HCT116 (cell line): ENCODE measurements around the gene FAM131C. TPM values are rescaled to one million over a fixed set of nuclear protein-coding genes. Genes with fewer than 3 reads are reported as not detected.

Experiments
- ATAC-seq: fragments of 200-7000 bp; cut with Tn5 transposase; 2 replicates; pipeline ENCODE4 v1.9.1; 2020; ENCODE audit warnings: mild to moderate bottlenecking, moderate library complexity
- BruUV-seq: library from RNA; stranded (reverse); fragments of 400-500 nt; replicated peaks from 2 replicates; lab custom pipeline; 2021; lab: Mats Ljungman, UMichigan
- CTCF ChIA-PET: fragments of 300-600 bp; sonication (Branson Sonifier 250); formaldehyde crosslinking; loops from one replicate; lab custom pipeline; 2021; ENCODE audit warnings: antibody characterized with exemption; lab: Charles Lee
- POLR2A ChIA-PET: fragments of 300-600, 350-600 bp; sonication (Branson Sonifier 250); formaldehyde crosslinking; loops from one replicate; lab custom pipeline; 2021; ENCODE audit warnings: antibody characterized with exemption; lab: Charles Lee
- RAD21 ChIA-PET, 2 experiments: fragments of 300-600 bp; sonication (Branson Sonifier 250); formaldehyde crosslinking; loops; one replicate each; lab custom pipeline; 2023; ENCODE audit warnings: low total read pairs in 2 of 2; ENCODE audit not compliant: uncharacterized antibody in 2 of 2, unreplicated experiment in 2 of 2, low non-redundant PET in 1 of 2; lab: Charles Lee
- DNase-seq: peaks from one replicate; pipeline ENCODE4 v3.0.0-alpha.2; 2010; ENCODE audit warnings: low read depth, low spot score
- H2AFZ ChIP-seq: fragments of 200-600 bp; shearing (Covaris generic), sonication (generic); 2 replicates; pipeline ENCODE4 v1.6.1; 2017; ENCODE audit warnings: low read depth, mixed run types, mixed read lengths, antibody characterized with exemption, low read length; ENCODE audit not compliant: poor library complexity, severe bottlenecking
- H3K27ac ChIP-seq: 2 replicates; pipeline ENCODE4 v1.5.1; 2012; ENCODE audit warnings: low read depth, low read length
- H3K27me3 ChIP-seq: fragments of 200-600 bp; sonication (generic); 2 replicates; pipeline ENCODE4 v1.6.1; 2016; ENCODE audit warnings: mixed run types, low read length, mixed read lengths; ENCODE audit not compliant: insufficient read depth
- H3K36me3 ChIP-seq, 2 experiments: fragments of 200-500 bp in 1 of 2; fragments of 200-600 bp in 1 of 2; sonication (Bioruptor generic) in 1 of 2; sonication (generic) in 1 of 2; 2 replicates each; pipeline versions ENCODE4 v1.5.1 to v1.6.1; 2014 to 2016; ENCODE audit warnings: low read length in 2 of 2, inconsistent platforms in 1 of 2, mixed read lengths in 1 of 2, mixed run types in 1 of 2; ENCODE audit not compliant: insufficient read depth in 2 of 2, control insufficient read depth in 1 of 2
- H3K4me1 ChIP-seq, 2 experiments: fragments of 200-600 bp in 1 of 2; sonication (generic) in 1 of 2; 2 replicates each; pipeline versions ENCODE4 v1.5.1 to v1.6.1; 2012 to 2017; ENCODE audit warnings: low read length in 2 of 2, inconsistent platforms in 1 of 2, mild to moderate bottlenecking in 1 of 2, mixed read lengths in 1 of 2, mixed run types in 1 of 2, moderate library complexity in 1 of 2; ENCODE audit not compliant: insufficient read depth in 2 of 2, control insufficient read depth in 1 of 2
- H3K4me2 ChIP-seq: fragments of 200-600 bp; sonication (generic); 2 replicates; pipeline ENCODE4 v1.6.1; 2017; ENCODE audit warnings: mixed run types, low read length, mixed read lengths
- H3K4me3 ChIP-seq, 2 experiments: fragments of 200-600 bp in 1 of 2; sonication (generic) in 1 of 2; replicated peaks in 1 of 2; 2 replicates each; pipeline ENCODE4 v1.5.1; 2011 to 2016; ENCODE audit warnings: low read length in 2 of 2, control low read depth in 1 of 2, low read depth in 1 of 2, mild to moderate bottlenecking in 1 of 2, mixed read lengths in 1 of 2, mixed run types in 1 of 2
- H3K79me2 ChIP-seq: fragments of 200-600 bp; sonication (generic); 2 replicates; pipeline ENCODE4 v1.6.1; 2017; ENCODE audit warnings: mild to moderate bottlenecking, mixed run types, low read length, moderate library complexity, mixed read lengths; ENCODE audit not compliant: insufficient read depth
- H3K9ac ChIP-seq: fragments of 200-600 bp; sonication (generic); 2 replicates; pipeline ENCODE4 v1.6.1; 2016; ENCODE audit warnings: low read length, mixed read lengths
- H3K9me2 ChIP-seq: fragments of 200-600 bp; sonication (generic), shearing (Covaris generic); 2 replicates; pipeline ENCODE4 v1.6.1; 2017; ENCODE audit warnings: mixed run types, mild to moderate bottlenecking, moderate library complexity; ENCODE audit not compliant: insufficient read depth
- H3K9me3 ChIP-seq, 2 experiments: fragments of 200-500 bp in 1 of 2; fragments of 200-600 bp in 1 of 2; sonication (Bioruptor generic) in 1 of 2; sonication (generic) in 1 of 2; 2 replicates each; pipeline ENCODE4 v1.6.1; 2014 to 2017; ENCODE audit warnings: low read length in 2 of 2, mixed read lengths in 2 of 2, inconsistent platforms in 1 of 2, low read depth in 1 of 2, mild to moderate bottlenecking in 1 of 2, mixed run types in 1 of 2, moderate library complexity in 1 of 2; ENCODE audit not compliant: control insufficient read depth in 1 of 2, insufficient read depth in 1 of 2
- H4K20me1 ChIP-seq: fragments of 200-600 bp; sonication (generic), shearing (Covaris generic); 2 replicates; pipeline ENCODE4 v1.6.1; 2017; ENCODE audit warnings: mixed run types, mild to moderate bottlenecking, moderate library complexity; ENCODE audit not compliant: insufficient read depth
- CBX3 ChIP-seq: IDR thresholded peaks from 2 replicates; pipeline ENCODE4 v1.6.1; 2012; ENCODE audit warnings: low read depth
- CEBPB ChIP-seq: IDR thresholded peaks from 2 replicates; pipeline ENCODE4 v1.6.1; 2012; ENCODE audit warnings: low read depth
- EZH2 ChIP-seq: fragments of 200-600 bp; sonication (generic); IDR thresholded peaks from 2 replicates; pipeline ENCODE4 v1.6.1; 2017; ENCODE audit warnings: antibody characterized with exemption, mixed run types
- EZH2phosphoT487 ChIP-seq: fragments of 200-600 bp; IDR thresholded peaks from 2 replicates; pipeline ENCODE4 v1.6.1; 2018; ENCODE audit warnings: antibody characterized with exemption, borderline replicate concordance
- FOSL1 ChIP-seq: IDR thresholded peaks from 2 replicates; pipeline ENCODE4 v1.6.1; 2012; ENCODE audit warnings: low read depth
- JUND ChIP-seq: IDR thresholded peaks from 2 replicates; pipeline ENCODE4 v1.6.1; 2012
- RAD21 ChIP-seq: IDR thresholded peaks from 2 replicates; pipeline ENCODE4 v1.6.1; 2012; ENCODE audit warnings: low read depth, mild to moderate bottlenecking
- SIN3A ChIP-seq: IDR thresholded peaks from 2 replicates; pipeline ENCODE4 v1.6.1; 2012; ENCODE audit warnings: low read depth
- SP1 ChIP-seq: IDR thresholded peaks from 2 replicates; pipeline ENCODE4 v1.6.1; 2012; ENCODE audit warnings: low read depth
- SRF ChIP-seq: IDR thresholded peaks from 2 replicates; pipeline ENCODE4 v1.6.1; 2012; ENCODE audit warnings: low read depth
- YY1 ChIP-seq: IDR thresholded peaks from 2 replicates; pipeline ENCODE4 v1.6.1; 2011; ENCODE audit warnings: low read length, low read depth, moderate library complexity, mild to moderate bottlenecking; ENCODE audit not compliant: insufficient replicate concordance; ENCODE audit errors: extremely low read depth
- intact Hi-C: fragments of 100-400 bp; cut with micrococcal nuclease; formaldehyde crosslinking; loops from 2 replicates; pipeline ENCODE4 v1.10.0; 2022
- total RNA-seq: library from RNA; stranded (reverse); gene quantifications from one replicate; pipeline ENCODE4 v1.2.1, GENCODE V29; 2021; ENCODE audit not compliant: unreplicated experiment
- TF ChIP-seq, protein P1 (sequence below): IDR thresholded peaks from 2 replicates; pipeline ENCODE4 v1.6.1; 2012
- TF ChIP-seq, protein P2 (sequence below): IDR thresholded peaks from 2 replicates; pipeline ENCODE4 v1.6.1; 2012
- TF ChIP-seq, protein P3 (sequence below), 3 experiments: fragments of 200-600 bp in 1 of 3; sonication (generic) in 1 of 3; IDR thresholded peaks in 2 of 3; conservative IDR thresholded peaks in 1 of 3; 2 replicates each; pipeline ENCODE4 v1.5.1; 2012 to 2017; ENCODE audit warnings: low read depth in 2 of 3, low read length in 2 of 3, antibody characterized with exemption in 1 of 3, borderline replicate concordance in 1 of 3, control low read depth in 1 of 3, mild to moderate bottlenecking in 1 of 3, mixed read lengths in 1 of 3, mixed run types in 1 of 3, moderate library complexity in 1 of 3; ENCODE audit not compliant: insufficient read depth in 1 of 3
- TF ChIP-seq, protein P4 (sequence below): IDR thresholded peaks from 2 replicates; pipeline ENCODE4 v1.6.1; 2011; ENCODE audit warnings: mild to moderate bottlenecking, low read length, moderate library complexity; ENCODE audit not compliant: insufficient replicate concordance; ENCODE audit errors: extremely low read depth

The FAM131C gene
- total RNA-seq, 1 experiment from 2014 or later = 11.6 TPM

DNA sequence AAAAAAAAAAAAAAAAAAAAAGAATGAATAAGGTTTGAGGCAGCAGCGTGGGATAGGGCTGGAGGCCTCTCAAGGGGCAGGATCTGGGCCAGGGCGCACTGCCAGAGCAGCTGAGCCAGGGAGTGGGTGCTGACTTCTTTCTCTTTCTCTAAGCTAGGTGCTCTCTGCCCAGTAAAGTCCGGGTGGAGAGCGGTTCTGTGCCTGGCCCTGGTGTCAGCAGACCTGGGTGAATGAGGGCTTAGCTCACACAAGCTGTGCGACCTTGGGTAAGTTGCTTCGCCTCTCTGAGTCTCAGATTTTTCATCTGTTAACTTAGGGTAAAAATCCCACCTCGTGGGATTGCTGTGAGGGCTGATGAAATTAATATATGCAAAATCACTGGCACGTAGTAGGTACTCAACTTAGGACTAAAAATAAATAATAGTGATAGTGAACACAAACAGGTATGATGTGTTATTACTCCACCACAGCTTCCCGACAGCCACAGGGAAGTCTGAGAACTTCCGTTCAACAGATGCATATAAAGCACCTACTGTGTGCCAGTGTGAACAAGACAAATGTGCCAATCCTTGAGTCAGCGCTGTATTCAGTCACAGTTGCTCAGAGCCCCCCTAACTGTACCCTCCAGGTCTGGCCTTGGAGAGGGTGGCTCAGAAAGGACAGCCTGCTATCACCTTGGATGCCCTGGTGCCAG, 2.0 kb upstream of the FAM131C start:
- no peaks in the 10 kb centered on the region for H3K79me2 ChIP-seq
- intact Hi-C loops = no loop called here

DNA sequence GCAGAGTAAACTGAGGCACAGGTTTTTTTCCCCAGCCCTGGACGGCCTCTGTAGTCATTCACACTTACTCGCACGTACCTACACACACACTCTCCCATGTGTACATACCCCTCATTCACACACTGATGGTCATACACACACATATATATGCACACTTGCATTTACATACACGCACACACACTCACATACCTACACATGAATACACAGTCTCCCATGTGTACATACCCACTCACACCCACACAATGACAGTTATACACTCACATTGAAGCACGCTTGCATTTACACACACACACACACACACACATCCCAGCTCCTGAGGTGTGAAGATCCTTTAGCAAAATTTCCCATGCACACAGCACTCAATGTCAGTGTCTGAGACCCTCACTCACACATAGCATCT, 766 bp upstream of the FAM131C start:
- CTCF ChIA-PET = interaction anchor here (0.6 to 2.0 kb wide), 2 partner anchors 8 to 15 kb away, joined by 3 to 13 read pairs; no protein-coding TSS in a partner anchor
- peak overlapping the region; percentile 81; the same call in 1 of the 2 replicates for H3K9ac ChIP-seq
- intact Hi-C loops = no loop called here
- TF ChIP-seq, protein P1, sequence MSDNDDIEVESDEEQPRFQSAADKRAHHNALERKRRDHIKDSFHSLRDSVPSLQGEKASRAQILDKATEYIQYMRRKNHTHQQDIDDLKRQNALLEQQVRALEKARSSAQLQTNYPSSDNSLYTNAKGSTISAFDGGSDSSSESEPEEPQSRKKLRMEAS = no peak
- TF ChIP-seq SRF (no peak), YY1 (no peak), RAD21 (no peak), CBX3 (no peak), CEBPB (no peak), FOSL1 (no peak), EZH2phosphoT487 (no peak), SIN3A (no peak), JUND (no peak)
- TF ChIP-seq, protein P2, sequence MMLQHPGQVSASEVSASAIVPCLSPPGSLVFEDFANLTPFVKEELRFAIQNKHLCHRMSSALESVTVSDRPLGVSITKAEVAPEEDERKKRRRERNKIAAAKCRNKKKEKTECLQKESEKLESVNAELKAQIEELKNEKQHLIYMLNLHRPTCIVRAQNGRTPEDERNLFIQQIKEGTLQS = no peak
- TF ChIP-seq, protein P3, sequence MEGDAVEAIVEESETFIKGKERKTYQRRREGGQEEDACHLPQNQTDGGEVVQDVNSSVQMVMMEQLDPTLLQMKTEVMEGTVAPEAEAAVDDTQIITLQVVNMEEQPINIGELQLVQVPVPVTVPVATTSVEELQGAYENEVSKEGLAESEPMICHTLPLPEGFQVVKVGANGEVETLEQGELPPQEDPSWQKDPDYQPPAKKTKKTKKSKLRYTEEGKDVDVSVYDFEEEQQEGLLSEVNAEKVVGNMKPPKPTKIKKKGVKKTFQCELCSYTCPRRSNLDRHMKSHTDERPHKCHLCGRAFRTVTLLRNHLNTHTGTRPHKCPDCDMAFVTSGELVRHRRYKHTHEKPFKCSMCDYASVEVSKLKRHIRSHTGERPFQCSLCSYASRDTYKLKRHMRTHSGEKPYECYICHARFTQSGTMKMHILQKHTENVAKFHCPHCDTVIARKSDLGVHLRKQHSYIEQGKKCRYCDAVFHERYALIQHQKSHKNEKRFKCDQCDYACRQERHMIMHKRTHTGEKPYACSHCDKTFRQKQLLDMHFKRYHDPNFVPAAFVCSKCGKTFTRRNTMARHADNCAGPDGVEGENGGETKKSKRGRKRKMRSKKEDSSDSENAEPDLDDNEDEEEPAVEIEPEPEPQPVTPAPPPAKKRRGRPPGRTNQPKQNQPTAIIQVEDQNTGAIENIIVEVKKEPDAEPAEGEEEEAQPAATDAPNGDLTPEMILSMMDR (IDR thresholded peaks at IDR 0.05 in 2 of 3, conservative IDR thresholded peaks at IDR 0.05 in 1 of 3; ENCODE audit: borderline replicate concordance in 1 of 3, insufficient read depth in 1 of 3, low read depth in 2 of 3, low read length in 2 of 3) = no peak
- TF ChIP-seq, protein P4, sequence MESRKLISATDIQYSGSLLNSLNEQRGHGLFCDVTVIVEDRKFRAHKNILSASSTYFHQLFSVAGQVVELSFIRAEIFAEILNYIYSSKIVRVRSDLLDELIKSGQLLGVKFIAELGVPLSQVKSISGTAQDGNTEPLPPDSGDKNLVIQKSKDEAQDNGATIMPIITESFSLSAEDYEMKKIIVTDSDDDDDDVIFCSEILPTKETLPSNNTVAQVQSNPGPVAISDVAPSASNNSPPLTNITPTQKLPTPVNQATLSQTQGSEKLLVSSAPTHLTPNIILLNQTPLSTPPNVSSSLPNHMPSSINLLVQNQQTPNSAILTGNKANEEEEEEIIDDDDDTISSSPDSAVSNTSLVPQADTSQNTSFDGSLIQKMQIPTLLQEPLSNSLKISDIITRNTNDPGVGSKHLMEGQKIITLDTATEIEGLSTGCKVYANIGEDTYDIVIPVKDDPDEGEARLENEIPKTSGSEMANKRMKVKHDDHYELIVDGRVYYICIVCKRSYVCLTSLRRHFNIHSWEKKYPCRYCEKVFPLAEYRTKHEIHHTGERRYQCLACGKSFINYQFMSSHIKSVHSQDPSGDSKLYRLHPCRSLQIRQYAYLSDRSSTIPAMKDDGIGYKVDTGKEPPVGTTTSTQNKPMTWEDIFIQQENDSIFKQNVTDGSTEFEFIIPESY = no peak

More for the DNA sequence above, 2.0 kb upstream of the FAM131C start:
- Histone ChIP-seq H3K36me3 (no peaks in the 10 kb centered on the region), H2AFZ (no peak overlapping the region), H3K4me3 (peak overlapping the region; percentile 20 to 47; a peak in 3 of 4 replicates), H4K20me1 (no peaks in the 10 kb centered on the region), H3K4me2 (peak overlapping the region; percentile 87), H3K9me2 (no peaks in the 10 kb centered on the region), H3K9me3 (no peaks in the 10 kb centered on the region), H3K9ac (peak overlapping the region; percentile 57), H3K4me1 (peaks cover 33 to 72% of the 10 kb centered on the region in 2 experiments), H3K27ac (peak overlapping the region; percentile 54), H3K27me3 (no peaks in the 10 kb centered on the region)
- RAD21 ChIA-PET = no interaction called here
- TF ChIP-seq CEBPB (no peak), SRF (no peak), YY1 (no peak), SP1 (no peak), EZH2 (no peak)
- ATAC-seq (no peak), DNase-seq (no peak)
- TSS peak; percentile 83 for BruUV-seq
- CTCF ChIA-PET = interaction anchor here (1.5 kb wide), 1 partner anchor 112 kb away, joined by 3 read pairs; no protein-coding TSS in a partner anchor
- POLR2A ChIA-PET = interaction anchor here (0.6 to 4.4 kb wide), 3 partner anchors 18 to 313 kb away, joined by 3 to 31 read pairs (median 3); no protein-coding TSS in a partner anchor

More for the DNA sequence above, 766 bp upstream of the FAM131C start:
- ChIA-PET RAD21 (no interaction called here), POLR2A (no interaction called here)
- peaks cover 31 to 67% of the 10 kb centered on the region in 2 experiments for H3K4me1 ChIP-seq
- peak overlapping the region; percentile 16 for H2AFZ ChIP-seq
- H3K9me2 ChIP-seq = no peaks in the 10 kb centered on the region
- no peak for DNase-seq
- peak overlapping the region; percentile 92 for H3K4me2 ChIP-seq
- no peak overlapping the region for H3K27ac ChIP-seq
- H3K27me3 ChIP-seq = no peaks in the 10 kb centered on the region
- H3K4me3 ChIP-seq = no peak overlapping the region; a peak in 1 of 4 replicates
- no TSS peak for BruUV-seq
- H3K36me3 ChIP-seq = no peaks in the 10 kb centered on the region
- no peaks in the 10 kb centered on the region for H3K9me3 ChIP-seq
- no peaks in the 10 kb centered on the region for H4K20me1 ChIP-seq
- no peak for ATAC-seq
- no peaks in the 10 kb centered on the region for H3K79me2 ChIP-seq
